HG03378 (cell line): ENCODE data around the gene RASAL1.

Experiments
- ATAC-seq: cut with Tn5 transposase; IDR thresholded peaks from one replicate; pipeline ENCODE4 v1.9.1; 2021; ENCODE audit warnings: mild to moderate bottlenecking, moderate library complexity; ENCODE audit not compliant: unreplicated experiment

Gene RASAL1

GRCh38 chr12:113162102-113163029 is 26.8 kb upstream of the RASAL1 start:
- ATAC-seq: no peak

DNA sequence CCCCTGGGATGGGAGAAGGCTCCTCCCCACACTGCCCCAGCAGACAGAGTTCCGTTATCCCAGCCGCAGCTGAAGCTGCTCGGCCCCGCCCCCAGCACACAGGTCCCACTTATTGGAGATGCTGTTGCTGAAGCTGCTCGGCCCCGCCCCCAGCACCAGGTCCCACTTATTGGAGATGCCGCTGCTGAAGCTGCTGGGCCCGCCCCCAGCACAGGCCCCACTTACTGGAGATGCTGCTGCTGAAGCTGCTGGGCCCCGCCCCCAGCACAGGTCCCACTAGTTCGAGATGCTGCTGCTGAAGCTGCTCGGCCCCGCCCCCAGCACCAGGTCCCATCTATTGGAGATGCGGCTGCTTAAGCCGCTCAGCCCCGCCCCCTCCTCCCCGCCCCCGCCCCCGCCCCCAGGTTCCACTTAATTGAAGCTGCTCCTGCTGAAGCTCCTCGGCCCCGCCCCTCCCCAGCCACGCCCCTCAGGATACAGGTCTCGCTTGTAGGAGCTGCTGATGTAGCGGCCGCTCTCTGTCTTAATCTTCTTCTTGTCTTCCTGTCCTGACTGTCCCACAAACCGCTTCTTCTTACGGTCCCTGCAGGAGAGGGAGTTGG is 26.0 kb upstream of the RASAL1 start:
- no peak for ATAC-seq

DNA sequence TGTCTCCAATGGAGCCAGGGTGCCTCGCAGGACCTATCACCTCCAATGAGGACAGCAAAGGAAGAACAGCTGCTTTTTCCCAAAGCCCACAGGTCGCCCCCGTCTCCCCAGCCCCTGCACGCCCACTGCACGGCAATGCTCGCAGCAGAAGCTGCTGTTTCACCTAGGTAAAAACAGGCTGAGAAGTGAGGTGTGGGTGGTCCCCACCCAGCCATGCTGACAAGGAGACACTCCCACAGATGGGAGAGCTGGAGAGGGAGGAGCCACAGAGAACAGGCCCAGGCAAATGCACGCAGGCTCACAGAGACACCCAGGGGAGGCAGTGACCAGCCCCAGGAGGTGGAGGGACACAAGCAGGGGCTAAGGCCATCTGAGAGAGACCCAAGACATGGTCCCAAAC is 24.4 kb upstream of the RASAL1 start:
- ATAC-seq: no peak

GRCh38 chr12:113158439-113159203 is 23.1 kb upstream of the RASAL1 start:
- ATAC-seq: no peak

GRCh38 chr12:113157218-113157859 is 21.8 kb upstream of the RASAL1 start:
- no peak for ATAC-seq

DNA sequence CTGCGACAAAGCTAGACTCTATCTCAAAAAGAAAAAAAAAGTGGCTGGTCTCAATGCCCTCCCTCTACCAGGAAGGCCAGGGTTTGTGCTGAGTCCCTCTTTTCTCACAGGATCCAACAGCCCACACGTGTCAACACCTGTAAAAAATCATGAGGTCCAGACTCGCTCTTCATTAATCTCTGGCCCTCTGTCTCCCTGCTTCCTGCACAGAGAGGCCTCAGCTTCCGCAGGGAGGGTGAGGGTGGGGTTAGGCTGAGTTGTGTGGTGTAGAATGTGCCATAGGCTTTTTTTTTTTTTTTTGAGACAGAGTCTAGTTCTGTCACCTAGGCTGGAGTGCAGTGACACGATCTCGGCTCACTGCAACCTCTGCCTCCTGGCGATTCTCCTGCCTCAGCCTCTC is 20.1 kb upstream of the RASAL1 start:
- ATAC-seq: no peak

- ATAC-seq: no peak
Measured at GRCh38 chr12:113155060-113155459, 19.5 kb upstream of the RASAL1 start.

DNA sequence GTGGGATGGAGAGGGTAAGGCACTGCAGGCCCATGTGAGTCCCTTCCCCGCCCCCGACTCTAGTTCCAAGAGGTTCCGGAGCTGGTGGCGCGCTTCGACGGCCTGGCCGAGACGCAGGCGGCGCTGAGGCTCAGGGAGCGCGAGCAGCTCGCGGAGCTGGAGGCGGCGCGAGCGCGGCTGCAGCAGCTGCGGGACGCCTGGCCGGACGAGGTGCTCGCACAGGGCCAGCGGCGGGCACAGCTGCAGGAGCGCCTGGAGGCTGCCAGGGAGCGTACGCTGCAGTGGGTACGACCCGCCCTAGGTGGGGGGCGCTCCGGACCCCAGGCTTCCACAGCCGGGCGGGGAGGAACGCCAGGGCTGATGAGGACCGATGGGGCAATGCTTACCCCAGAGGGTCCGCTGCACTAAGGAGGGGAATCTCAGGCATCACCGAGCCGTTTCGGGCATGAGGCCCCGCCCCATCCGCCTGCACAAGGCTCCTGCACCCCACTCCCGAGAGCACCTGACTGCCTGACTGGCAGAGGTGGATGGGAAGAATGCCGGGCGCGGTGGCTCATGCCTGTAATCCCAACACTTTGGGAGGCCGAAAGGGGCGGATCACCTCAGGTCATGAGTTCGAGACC is 18.9 kb upstream of the RASAL1 start:
- ATAC-seq: no peak

DNA sequence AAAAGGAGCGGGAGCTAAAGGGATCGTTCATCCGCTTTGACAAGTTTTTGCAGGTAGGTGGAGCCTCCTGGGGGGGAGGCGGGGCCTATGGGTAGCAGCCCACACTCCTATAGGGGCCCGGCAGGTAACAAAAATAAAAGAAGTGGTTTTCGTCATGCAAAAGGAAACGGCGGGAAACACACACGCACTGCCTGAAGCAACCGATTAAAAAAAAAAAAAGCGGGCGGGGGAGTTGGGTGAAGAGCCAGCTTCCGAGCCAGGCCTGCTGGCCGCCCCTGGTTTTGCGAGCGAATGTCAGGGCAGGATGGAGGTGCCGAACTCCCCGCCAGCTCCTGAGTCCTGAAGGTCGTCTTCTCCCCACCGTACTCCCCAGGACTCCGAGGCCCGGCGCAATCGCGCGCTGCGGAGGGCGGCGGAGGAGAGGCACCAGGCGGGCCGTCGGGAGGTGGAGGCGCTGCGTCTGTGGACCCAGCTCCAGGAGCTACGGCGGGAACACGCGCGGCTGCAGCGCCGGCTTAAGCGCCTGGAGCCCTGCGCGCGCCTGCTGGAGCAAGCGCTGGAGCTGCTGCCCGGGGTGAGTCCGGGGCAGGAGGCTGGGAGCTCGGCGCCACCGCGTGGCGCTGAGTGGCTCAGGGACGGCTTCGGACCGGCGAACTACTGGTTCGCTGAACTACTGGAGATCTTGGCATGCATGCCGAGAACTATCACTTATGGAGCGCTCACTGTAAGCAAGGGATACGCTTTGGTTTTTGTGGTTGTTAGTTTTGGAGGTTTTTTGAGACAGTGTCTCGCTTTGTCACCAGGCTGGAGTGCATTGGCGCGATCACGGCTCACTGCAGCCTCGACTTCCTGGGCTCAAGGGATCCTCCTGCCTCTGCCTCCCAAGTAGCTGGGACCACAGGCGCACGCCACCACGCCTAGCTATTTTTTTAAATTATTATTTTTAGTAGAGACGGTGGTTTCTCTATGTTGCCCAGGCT is 17.6 kb upstream of the RASAL1 start:
- no peak for ATAC-seq

DNA sequence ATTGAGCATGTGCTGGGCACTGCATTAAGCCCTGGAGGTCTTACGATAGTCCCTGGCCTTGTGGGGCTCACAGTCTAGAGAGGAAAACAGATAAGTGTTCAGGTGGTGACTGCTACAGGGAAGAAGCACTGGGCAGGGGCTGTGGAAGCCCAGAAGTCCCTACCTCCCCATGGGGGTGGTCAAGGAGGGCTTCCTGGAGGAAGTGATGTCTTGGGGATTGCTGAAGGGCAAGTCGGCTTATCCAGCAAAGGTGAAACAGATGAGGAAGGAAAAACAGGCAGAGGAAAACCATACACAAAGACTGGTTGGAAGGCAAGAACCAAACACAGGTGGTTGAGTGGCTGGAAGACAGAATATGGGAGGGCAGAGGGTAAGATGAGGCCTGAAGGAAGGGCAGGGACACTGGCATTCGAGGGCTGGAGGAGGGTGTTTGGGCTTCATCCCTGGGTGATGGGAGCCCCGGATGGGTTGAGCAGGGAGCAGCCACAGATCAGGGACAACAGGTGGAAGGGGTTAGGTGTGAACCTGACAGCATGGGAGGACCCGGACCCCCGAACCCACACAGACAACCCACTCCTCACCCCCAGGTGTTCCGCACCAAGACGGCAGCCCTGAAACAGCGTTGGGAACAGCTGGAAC is 16.8 kb upstream of the RASAL1 start:
- no peak for ATAC-seq

DNA sequence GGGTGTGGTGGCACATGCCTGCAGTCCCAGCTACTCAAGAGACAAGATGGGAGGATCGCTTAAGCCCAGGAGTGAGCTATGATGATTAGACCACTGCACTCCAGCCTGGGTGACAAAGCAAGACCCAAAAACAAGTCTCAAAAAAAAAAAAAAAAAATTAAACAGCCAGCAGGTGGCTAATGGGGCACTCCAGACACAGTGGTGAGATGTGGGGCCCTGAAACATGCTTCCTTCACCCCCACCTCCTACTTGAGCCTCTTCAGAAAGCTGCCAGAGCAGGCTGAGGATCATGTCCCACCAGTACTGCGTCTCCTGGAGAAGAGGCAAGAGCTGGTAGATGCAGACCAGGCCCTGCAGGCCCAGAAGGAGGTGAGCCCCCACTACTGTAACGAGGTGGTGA is 16.1 kb upstream of the RASAL1 start:
- ATAC-seq: no peak

GRCh38 chr12:113149361-113150150 is 14.0 kb upstream of the RASAL1 start, which contains the start of gene CFAP73:
Gene CFAP73, plus strand, starts transcription at chr12:113149724. Its CDS starts 134 bp downstream, at chr12:113149858.
- ATAC-seq: no peak

DNA sequence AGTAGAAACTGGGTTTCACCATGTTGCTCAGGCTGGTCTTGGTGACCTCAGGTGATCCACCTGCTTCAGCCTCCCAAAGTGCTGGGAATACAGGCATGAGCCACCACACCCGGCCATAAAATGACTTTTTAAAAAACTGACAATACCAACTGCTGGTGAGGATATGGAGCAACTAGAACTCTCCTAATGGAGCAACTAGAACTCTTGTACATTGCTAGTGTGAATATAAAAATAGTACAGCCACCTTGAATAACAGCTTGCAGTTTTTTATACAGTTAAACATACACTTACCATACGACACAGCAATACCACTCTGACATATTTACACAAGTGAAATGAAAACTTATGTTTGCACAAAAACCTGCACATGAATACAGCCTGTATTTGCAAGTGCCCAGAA is 11.4 kb upstream of the RASAL1 start:
- no peak for ATAC-seq

- no peak for ATAC-seq
Measured at GRCh38 chr12:113145720-113146551, 10.4 kb upstream of the RASAL1 start.

DNA sequence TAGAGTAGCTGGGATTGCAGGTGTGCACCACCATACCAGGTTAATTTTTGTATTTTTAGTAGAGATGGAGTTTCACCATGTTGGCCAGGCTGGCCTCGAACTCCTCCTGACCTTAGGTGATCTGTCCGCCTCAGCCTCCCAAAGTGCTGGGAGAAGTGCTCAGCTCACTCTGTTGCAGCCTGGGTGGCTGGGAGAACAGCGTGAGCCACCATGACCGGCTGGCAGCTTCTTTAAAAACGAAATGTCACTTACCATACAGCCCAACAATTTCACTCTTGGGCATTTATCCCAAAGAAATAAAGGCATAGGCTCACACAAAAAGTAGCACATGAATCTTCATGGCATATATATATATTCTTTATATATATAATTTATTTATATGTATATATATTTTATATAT is 9.2 kb upstream of the RASAL1 start:
- ATAC-seq: no peak

- ATAC-seq: no peak
Measured at GRCh38 chr12:113143959-113144358, 8.4 kb upstream of the RASAL1 start.

DNA sequence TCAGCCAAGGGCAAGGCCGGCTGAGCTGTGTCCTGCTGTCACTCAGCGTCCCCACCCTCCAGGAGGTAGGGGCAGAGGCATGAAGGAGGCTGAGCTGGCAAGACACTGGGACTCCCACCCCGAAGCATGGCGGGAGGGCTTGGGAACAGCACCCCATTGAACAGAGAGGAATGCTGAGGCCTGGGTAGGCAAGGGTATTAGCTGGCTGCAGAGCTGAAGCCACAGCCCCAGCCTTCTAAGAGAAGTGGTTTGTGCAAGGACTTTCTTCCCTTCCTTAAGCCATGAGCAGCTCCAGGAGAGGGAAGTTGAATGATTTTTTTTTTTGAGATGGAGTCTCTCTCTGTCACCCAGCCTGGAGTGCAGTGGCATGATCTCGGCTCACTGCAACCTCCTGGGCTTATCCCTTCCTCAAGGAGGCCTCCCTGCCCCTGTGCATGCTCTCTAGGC is 7.3 kb upstream of the RASAL1 start:
- ATAC-seq: no peak
